GM13976 (cell line): Measurements from ENCODE around the gene ANTKMT.

Source experiments
- DNase-seq: peaks from one replicate; pipeline ENCODE4 v3.0.0; 2012; ENCODE audit warnings: low spot score
- CTCF ChIP-seq: IDR thresholded peaks from 2 replicates; pipeline ENCODE4 v1.5.1; 2012; ENCODE audit warnings: borderline replicate concordance, mild to moderate bottlenecking; ENCODE audit not compliant: insufficient read depth; ENCODE audit errors: extremely low read depth, missing control alignments, control extremely low read depth
- in situ Hi-C: fragments of 300-500 bp; cut with MboI; formaldehyde crosslinking; loops from one replicate; pipeline ENCODE4 v1.12.0; 2022; ENCODE audit warnings: low sequenced_read_pairs, mixed read lengths, inconsistent platforms; ENCODE audit not compliant: unreplicated experiment

The ANTKMT gene

GRCh38 chr16:729768-730665 is 9.1 kb downstream of the ANTKMT start:
- no peak for DNase-seq
- in situ Hi-C loops: no loop called here
- no peak for TF ChIP-seq CTCF

- no peak for TF ChIP-seq CTCF
- DNase-seq: no peak
- in situ Hi-C loops: no loop called here
These were observed 9.9 kb downstream of the ANTKMT start for GRCh38 chr16:730666-731509.

GRCh38 chr16:732332-732731 is 11.4 kb downstream of the ANTKMT start:
- no peak for DNase-seq
- no peak for TF ChIP-seq CTCF
- in situ Hi-C loops: no loop called here

- TF ChIP-seq CTCF: no peak
These were observed 12.0 kb downstream of the ANTKMT start for GRCh38 chr16:732936-733335.

GRCh38 chr16:733382-734207 is 12.6 kb downstream of the ANTKMT start:
- DNase-seq: no peak
- in situ Hi-C loops: no loop called here
- TF ChIP-seq CTCF: peak; percentile 12

More at GRCh38 chr16:732936-733335, 12.0 kb downstream of the ANTKMT start:
- in situ Hi-C loops: no loop called here
- no peak for DNase-seq

GRCh38 chr16:734208-734980 is 13.4 kb downstream of the ANTKMT start:
- DNase-seq: no peak
- in situ Hi-C loops: no loop called here
- TF ChIP-seq CTCF: no peak
